Thoracic aorta (tissue), 2 donors: ENCODE results near the gene TBCE. TPM values are rescaled to one million over a fixed set of nuclear protein-coding genes. Genes with fewer than 3 reads are reported as not detected.

Experiments used
- ATAC-seq: fragments of 150-250 bp; one replicate; pipeline ENCODE4 v1.8.0; 2017; ENCODE audit warnings: low read depth; ENCODE audit not compliant: insufficient number of reproducible peaks, low FRiP score
- DNase-seq: peaks from one replicate; pipeline ENCODE4 v3.0.0-alpha.2; 2020; ENCODE audit warnings: low spot score
- H3K27ac ChIP-seq, 2 donors: fragments of 200-600 bp; sonication (generic); 1 replicate in 1 of 2; 2 replicates in 1 of 2; pipeline ENCODE4 v1.5.1; 2016; ENCODE audit warnings: mild to moderate bottlenecking in 2 of 2, moderate library complexity in 2 of 2
- H3K27me3 ChIP-seq: fragments of 200-600 bp; sonication (generic); replicated peaks from 2 replicates; pipeline ENCODE4 v1.6.0; 2016; ENCODE audit warnings: mild to moderate bottlenecking; ENCODE audit not compliant: insufficient read depth
- H3K36me3 ChIP-seq: fragments of 200-600 bp; sonication (generic); one replicate; pipeline ENCODE4 v1.5.1; 2016
- H3K4me1 ChIP-seq, 2 donors: fragments of 200-600 bp; sonication (generic); 1 replicate in 1 of 2; 2 replicates in 1 of 2; pipeline versions ENCODE4 v1.5.1 to v1.6.0; 2016; ENCODE audit warnings: low read depth in 2 of 2, mild to moderate bottlenecking in 1 of 2; ENCODE audit not compliant: control insufficient read depth in 1 of 2
- H3K4me3 ChIP-seq: fragments of 200-600 bp; sonication (generic); 2 replicates; pipeline ENCODE4 v1.5.1; 2016; ENCODE audit warnings: mild to moderate bottlenecking
- H3K9me3 ChIP-seq: fragments of 200-600 bp; sonication (generic); 2 replicates; pipeline ENCODE4 v1.5.1; 2016
- total RNA-seq, 2 donors: library from RNA; depleted of rRNA; stranded (reverse); fragments of >200 nt; gene quantifications; one replicate each; pipeline versions ENCODE4 v1.1.0 to v1.2.3, GENCODE V29; 2016
- TF ChIP-seq, protein P1 (sequence below): fragments of 200-600 bp; sonication (generic); IDR thresholded peaks from one replicate; pipeline ENCODE4 v1.5.1; 2019; ENCODE audit warnings: antibody characterized with exemption

The TBCE gene
- total RNA-seq, 2 donors from 2014 or later, result 16.9 to 30.1 TPM

DNA sequence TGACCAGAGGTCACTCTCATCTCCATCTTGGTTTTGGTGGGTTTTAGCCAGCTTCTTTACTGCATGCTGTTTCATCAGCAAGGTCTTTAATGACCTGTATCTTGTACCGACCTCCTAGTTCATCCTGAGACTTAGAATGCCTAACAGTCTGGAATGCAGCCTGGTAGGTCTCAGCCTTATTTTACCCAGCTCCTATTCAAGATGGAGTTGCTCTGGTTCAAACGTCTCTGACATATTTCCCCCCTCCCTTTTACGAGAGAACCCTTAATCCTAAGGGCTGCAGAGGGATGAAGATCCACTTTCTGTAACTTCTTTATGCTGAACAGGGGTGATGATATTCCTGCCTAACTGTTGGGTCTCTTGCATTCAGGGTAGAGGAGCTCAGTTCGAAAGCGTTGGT lies 43.2 kb downstream of the TBCE start:
- Histone ChIP-seq H3K36me3 (no peaks in the 10 kb centered on the region), H3K4me3 (no peak overlapping the region), H3K27ac (no peak overlapping the region), H3K27me3 (no peaks in the 10 kb centered on the region), H3K4me1 (no peaks in the 10 kb centered on the region), H3K9me3 (no peaks in the 10 kb centered on the region)
- ATAC-seq, result no peak
- DNase-seq, result no peak
- TF ChIP-seq, protein P1, sequence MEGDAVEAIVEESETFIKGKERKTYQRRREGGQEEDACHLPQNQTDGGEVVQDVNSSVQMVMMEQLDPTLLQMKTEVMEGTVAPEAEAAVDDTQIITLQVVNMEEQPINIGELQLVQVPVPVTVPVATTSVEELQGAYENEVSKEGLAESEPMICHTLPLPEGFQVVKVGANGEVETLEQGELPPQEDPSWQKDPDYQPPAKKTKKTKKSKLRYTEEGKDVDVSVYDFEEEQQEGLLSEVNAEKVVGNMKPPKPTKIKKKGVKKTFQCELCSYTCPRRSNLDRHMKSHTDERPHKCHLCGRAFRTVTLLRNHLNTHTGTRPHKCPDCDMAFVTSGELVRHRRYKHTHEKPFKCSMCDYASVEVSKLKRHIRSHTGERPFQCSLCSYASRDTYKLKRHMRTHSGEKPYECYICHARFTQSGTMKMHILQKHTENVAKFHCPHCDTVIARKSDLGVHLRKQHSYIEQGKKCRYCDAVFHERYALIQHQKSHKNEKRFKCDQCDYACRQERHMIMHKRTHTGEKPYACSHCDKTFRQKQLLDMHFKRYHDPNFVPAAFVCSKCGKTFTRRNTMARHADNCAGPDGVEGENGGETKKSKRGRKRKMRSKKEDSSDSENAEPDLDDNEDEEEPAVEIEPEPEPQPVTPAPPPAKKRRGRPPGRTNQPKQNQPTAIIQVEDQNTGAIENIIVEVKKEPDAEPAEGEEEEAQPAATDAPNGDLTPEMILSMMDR, result no peak

DNA sequence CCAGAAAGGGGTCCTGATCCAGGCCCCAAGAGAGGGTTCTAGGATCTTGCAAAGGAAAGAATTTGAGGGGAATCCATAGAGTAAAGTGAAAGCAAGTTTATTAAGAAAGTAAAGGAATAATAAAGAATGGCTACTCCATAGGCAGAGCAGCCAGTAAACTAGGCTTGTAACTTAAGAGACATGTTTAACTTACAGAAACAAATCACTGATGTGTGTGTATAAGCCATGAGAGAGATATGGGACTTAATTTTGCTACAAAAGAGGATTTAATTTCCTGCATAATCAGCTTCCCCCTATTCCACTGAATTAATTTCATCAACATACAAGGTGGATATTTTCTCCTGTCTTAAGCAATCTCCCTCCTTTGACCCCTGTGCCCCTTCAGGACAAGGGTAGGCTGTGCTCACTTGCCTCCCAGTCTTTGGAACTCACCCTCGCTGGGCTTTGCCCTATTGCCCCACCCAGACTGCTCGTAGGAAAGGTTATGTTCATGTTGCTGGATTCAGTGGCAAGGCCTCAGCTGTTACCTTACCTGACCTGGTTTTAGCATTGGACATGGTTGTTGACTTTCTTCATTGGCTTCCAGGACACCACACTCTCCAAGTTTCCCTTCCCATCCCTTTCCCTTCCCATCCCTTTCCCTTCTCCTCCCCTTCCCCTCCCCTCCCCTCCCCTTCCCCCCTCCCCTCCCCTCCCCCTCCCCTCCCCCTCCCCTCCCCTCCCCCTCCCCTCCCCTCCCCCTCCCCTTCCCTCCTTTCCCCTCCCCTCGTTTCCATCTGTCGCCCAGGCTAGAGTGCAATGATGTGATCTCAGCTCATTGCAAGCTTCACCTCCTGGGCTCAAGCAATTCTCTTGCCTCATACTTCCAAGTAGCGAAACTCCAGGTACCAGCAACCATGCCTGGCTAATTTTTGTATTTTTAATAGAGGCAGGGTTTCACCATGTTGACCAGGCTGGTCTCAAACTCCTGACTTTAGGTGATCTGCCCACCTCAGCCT lies 44.6 kb downstream of the TBCE start:
- ATAC-seq, result no peak
- Histone ChIP-seq H3K4me1 (peaks cover 2 to 6% of the 10 kb centered on the region in 2 donors), H3K9me3 (no peaks in the 10 kb centered on the region), H3K27ac (no peak overlapping the region), H3K4me3 (no peak overlapping the region), H3K36me3 (no peaks in the 10 kb centered on the region), H3K27me3 (no peaks in the 10 kb centered on the region)
- TF ChIP-seq, protein P1, result no peak
- no peak for DNase-seq

DNA sequence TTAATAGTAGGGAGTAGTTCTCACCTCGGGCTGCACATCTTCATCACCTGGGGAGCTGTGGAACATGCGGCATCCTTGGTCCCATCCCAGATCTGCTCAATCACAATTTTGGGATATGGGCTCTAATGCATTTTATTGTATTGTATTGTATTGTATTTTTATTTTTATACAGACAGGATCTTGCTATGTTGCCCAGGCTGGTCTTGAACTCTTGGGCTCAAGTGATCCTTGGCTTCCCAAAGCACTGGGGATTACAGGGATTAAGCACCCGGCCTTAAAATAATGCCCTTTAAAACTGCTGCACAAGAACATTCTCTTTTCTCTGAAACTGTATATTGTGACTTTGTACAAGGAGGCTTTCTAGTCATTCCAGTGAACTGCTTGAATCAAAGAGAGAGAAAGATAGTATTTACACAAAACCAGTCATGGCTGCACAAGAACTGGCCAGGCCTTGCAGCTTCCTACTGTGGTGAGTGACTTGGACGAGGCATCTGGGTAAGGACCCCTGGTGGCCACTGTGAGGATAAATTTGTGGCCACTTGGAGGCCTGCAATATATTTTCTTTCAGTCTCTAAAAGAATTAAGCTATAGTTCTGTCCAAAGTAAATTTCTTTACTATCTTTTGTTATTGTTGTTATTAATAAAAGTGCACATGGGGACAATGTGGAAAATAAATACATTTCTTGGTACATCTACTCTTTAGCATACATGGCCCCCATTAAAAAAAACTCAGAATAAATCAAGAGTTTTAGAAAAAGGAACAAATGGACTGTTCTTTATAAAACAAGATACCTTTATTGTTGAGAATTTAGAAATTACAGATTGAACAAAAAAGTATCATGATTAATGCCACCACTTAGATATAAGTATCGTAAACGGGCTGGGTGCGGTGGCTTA lies 48.0 kb downstream of the TBCE start:
- no peak for ATAC-seq
- Histone ChIP-seq H3K27ac (no peak overlapping the region), H3K9me3 (no peaks in the 10 kb centered on the region), H3K4me1 (peaks cover 3 to 13% of the 10 kb centered on the region in 2 donors), H3K27me3 (no peaks in the 10 kb centered on the region), H3K4me3 (no peak overlapping the region), H3K36me3 (no peaks in the 10 kb centered on the region)
- TF ChIP-seq, protein P1, result peak; percentile 73
- DNase-seq, result no peak

DNA sequence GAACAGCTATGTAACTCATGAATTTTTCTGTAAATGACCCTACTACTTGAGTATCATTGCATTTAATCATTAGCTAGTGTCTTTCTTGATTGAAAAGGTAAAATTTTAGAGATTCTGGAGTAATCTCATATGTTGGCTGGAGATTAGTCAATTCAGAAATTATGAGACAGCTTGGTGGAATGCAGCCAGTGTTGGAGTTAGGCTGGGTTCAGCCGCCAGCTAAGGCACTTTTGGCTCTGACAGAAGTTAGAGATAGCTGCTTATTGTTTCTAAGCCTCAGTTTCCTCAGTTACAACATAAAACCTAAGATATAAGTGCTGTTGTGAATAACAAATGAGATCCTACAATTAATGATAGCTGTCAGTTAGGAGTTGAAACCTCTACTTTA lies 49.4 kb downstream of the TBCE start:
- no peak for ATAC-seq
- H3K27ac ChIP-seq, result no peak overlapping the region

More for the DNA sequence above, 49.4 kb downstream of the TBCE start:
- TF ChIP-seq, protein P1, result no peak
- H3K36me3 ChIP-seq, result no peaks in the 10 kb centered on the region
- no peaks in the 10 kb centered on the region for H3K9me3 ChIP-seq
- no peak overlapping the region for H3K4me3 ChIP-seq
- no peak for DNase-seq
- peaks cover 3 to 13% of the 10 kb centered on the region in 2 donors for H3K4me1 ChIP-seq
- H3K27me3 ChIP-seq, result no peaks in the 10 kb centered on the region
